HepG2 (cell line): ENCODE results near the gene ADAM15. TPM values are rescaled to one million over a fixed set of nuclear protein-coding genes. Genes with fewer than 3 reads are reported as not detected.
A peak's percentile ranks its signal among the peaks of the same experiment; 100 is the strongest.

Experiments used
- KDM1A ChIP-seq: IDR thresholded peaks from 2 replicates; pipeline ENCODE4 v1.6.1; 2016; ENCODE audit warnings: missing compliant biosample characterization
- KDM4B ChIP-seq: sonication (generic); formaldehyde crosslinking; IDR thresholded peaks from 2 replicates; pipeline ENCODE4 v1.4.0; 2020; ENCODE audit warnings: missing genetic modification reagents
- NFAT5 ChIP-seq: sonication (generic); formaldehyde crosslinking; IDR thresholded peaks from 2 replicates; pipeline ENCODE4 v1.4.0; 2020; ENCODE audit warnings: missing genetic modification reagents
- NFKB2 ChIP-seq: sonication (generic); formaldehyde crosslinking; IDR thresholded peaks from 2 replicates; pipeline ENCODE4 v1.4.0; 2020; ENCODE audit warnings: missing genetic modification reagents, borderline replicate concordance
- PRPF4 ChIP-seq: fragments of 200-400 bp; formaldehyde crosslinking; IDR thresholded peaks from 2 replicates; pipeline ENCODE4 v1.6.1; 2016; ENCODE audit warnings: low read length, low read depth; ENCODE audit not compliant: poor library complexity, severe bottlenecking
- TEAD3 ChIP-seq: optimal IDR thresholded peaks from 2 replicates; pipeline ENCODE3; 2016; ENCODE audit warnings: borderline replicate concordance
- polyA plus RNA-seq, 8 experiments: library from polyadenylated mRNA; depleted of rRNA in 3 of 8; stranded (reverse) in 7 of 8; unstranded in 1 of 8; fragments of >200 nt; fragmentation: Illumina TruSeq in 4 of 8; extraction: Trizol in 4 of 8; gene quantifications; 2 replicates each; pipeline versions ENCODE4 v1.2.1 to v1.2.3, GENCODE V29; 2011 to 2016; ENCODE audit warnings: low read depth in 4 of 8, missing spikeins in 1 of 8, mixed read lengths in 1 of 8; ENCODE audit not compliant: insufficient read depth in 1 of 8
- total RNA-seq, 5 experiments: library from RNA; depleted of rRNA; stranded (reverse); fragments of >200 nt; fragmentation: Illumina TruSeq; extraction: Trizol; gene quantifications; 2 replicates each; pipeline ENCODE4 v1.2.3, GENCODE V29; 2016; ENCODE audit warnings: low read depth in 1 of 5

Gene ADAM15
- total and polyA plus RNA-seq, 2 of the 13 experiments (the other 11 are each of a cell fraction or from before 2014, with no cell fraction given): 17.9 to 25.6 TPM

- TF ChIP-seq NFAT5 (CRISPR knock-in tag) (no peak), KDM1A (no peak), PRPF4 (no peak), TEAD3 (CRISPR knock-in tag) (no peak), NFKB2 (CRISPR knock-in tag) (0 out of 2 replicates have a peak, but pooled peaks have one; percentile 29), KDM4B (CRISPR knock-in tag) (no peak)
Measured at GRCh38 chr1:155016231-155016831, 34.8 kb upstream of the ADAM15 start (continued).
